HG02588 (cell line): ENCODE results near the gene AUH.
A peak's percentile ranks its signal among the peaks of the same experiment; 100 is the strongest.
"Not testable (repeated sequence)": the region's sequence is repeated elsewhere in the genome, so short reads cannot be mapped to it uniquely, and the experiment has no call there.

Experiments used
- ATAC-seq: cut with Tn5 transposase; IDR thresholded peaks from one replicate; pipeline ENCODE4 v1.9.1; 2021; ENCODE audit warnings: mild to moderate bottlenecking, moderate library complexity; ENCODE audit not compliant: unreplicated experiment

AUH gene

DNA sequence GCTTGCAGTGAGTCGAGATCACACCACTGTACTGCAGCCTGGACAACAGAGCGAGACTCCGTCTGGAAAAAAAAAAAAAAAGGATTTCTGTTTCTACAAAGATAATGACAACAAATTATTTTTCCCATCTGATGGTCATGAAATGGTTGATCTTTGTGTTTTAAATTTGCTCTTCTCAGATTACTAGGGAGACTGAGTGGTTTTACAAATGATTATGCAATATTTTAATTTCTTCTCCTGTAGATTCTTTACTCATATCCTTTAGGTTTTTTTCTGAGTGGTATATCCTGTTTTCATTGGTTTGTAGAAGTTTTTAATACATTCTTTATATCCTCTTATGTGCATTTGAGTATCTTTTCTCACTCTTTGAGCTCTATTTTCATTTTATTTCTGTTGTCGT, 20.6 kb upstream of the AUH start:
- no peak for ATAC-seq

DNA sequence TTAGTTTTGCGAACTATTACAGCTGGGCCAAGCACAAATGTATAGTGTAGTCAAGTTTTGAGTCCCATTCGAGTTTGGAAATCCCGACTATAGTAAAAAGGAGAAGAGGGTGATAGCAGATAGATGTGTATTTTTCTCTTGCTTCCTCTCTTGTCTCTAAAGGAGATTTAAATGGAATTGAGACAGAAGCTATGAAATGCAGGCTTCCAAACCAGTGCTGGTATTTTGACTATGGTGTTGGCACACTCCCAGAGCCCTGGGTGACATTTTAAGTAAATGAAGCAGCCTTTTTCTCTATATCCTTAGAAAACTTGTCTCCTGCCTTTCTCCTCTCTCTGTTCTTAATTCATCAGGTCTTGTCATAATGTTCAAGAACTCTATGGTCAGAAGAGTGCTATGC, 17.7 kb upstream of the AUH start:
- ATAC-seq: no peak

DNA sequence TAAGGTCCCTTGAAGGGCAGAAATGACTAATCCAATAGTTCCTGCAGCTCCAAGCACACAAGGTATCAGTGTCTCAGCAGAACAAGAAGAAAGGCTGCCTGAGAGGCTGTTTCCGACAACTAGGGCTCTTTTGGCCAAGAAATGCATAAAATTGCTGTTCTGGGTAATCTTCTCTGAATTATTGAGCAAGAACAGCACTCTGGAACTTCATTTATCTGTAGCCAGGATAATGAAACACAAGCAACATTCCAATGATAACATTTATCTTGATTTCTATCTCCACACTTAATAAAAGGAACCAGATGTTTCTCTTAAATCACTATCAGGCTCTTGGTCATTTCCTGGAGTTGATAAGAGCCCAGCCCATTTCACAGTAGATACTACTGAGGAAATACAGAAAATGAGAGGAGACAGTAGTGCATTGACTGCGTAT, 17.0 kb upstream of the AUH start:
- ATAC-seq: no peak

GRCh38 chr9:91378054-91378453, 16.3 kb upstream of the AUH start:
- ATAC-seq: not testable (repeated sequence)

- ATAC-seq: no peak
Measured at GRCh38 chr9:91376239-91376638, 14.5 kb upstream of the AUH start.

GRCh38 chr9:91374939-91375338, 13.2 kb upstream of the AUH start:
- no peak for ATAC-seq

- ATAC-seq: no peak
Measured at GRCh38 chr9:91371894-91372293, 10.2 kb upstream of the AUH start.

- not testable (repeated sequence) for ATAC-seq
Measured at GRCh38 chr9:91370006-91370405, 8.3 kb upstream of the AUH start.

- ATAC-seq: no peak
Measured at GRCh38 chr9:91364702-91365101, 3.0 kb upstream of the AUH start.

GRCh38 chr9:91364005-91364404, 2.3 kb upstream of the AUH start:
- no peak for ATAC-seq

- ATAC-seq: peak; percentile 8
Measured at GRCh38 chr9:91362051-91362611, 413 bp upstream of the AUH start.

- no peak for ATAC-seq
Measured at GRCh38 chr9:91360551-91361290, 997 bp downstream of the AUH start.

DNA sequence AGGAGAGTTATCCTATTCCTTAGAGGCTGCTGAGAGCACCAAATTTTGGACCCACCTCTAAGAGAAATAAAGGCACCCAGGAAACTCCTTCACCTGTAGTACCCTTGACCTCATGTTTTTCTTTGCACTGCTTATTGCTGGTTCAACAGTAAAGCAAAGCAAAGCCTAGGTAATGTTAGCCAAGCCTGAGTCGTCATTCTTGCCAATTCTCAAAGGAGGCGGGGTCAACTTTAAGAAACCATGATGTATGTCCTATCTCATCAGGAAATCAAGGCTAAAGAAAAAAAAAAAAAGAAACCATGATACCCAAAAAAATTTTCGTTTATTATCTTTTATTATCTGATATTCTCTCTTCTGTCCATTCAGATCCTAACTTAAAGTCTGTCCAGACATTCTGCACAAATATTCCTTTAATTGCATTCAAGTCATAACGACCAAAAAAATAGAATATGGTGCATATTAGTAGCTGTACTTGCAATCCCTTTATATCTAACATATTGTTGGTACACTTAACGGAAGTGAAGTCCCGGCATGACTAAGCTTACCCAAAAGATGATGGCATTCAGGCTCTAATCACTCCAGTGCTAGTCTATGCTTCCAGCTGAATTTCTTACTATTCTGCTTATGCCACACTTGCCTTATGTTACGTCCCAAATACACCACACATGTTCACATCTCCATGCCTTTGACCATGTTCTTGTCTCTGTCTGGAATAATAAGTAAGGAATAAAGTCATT, 1.8 kb downstream of the AUH start:
- no peak for ATAC-seq

DNA sequence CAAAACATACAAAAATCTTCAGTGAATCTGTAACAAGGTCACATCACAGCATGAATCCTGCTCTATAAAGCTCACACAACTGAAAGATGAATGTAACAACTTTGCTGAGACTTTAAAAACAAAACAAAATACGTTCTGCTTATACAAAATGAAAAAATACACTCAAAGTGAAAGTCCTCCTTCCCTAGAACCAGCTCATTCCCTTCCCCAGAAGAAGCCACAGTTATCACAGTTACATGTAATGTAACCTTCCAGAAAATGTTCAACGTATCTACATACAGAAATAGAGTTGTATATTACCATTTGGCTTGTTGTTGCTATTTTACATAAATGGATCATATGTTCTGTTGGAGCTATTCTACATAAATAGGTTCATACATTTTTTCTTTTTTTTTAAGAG, 2.6 kb downstream of the AUH start:
- no peak for ATAC-seq

DNA sequence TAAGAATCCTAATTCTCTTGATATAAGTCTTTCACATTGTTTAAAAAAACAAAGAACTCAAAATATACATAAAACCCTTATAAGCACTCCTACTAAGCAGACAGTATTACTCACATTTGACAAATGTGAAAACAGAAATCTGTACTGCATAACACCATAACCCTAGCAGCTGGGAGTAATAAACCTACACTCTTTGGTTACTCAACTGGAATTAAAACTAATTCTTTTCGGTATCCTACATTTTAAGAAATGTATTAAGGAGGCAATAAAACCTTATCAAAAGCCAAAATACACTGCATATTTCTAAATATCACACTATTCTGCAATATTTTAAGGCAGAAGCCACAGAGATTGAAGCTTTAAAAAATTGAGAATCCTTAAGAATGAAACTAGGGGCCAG, 6.8 kb downstream of the AUH start:
- no peak for ATAC-seq

DNA sequence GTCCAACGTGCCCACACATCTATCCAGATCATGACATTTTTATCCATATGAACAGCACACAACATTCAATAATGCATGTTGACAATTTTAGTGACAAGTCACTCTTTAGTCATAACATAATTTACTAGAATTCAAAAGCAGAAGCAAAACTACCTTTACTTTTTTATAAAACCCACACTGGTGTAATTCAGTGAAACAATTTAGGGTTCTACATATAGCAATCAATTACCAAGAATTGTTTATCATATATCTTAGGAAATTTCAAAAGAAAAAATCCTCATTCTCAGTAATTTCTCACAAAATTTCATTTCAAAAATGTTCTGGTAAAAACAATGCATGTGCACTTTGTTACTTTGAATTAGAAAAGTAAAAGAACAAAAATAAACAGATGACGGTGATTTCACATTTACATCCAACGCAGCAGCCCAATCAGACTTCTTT, 12.6 kb downstream of the AUH start:
- ATAC-seq: no peak

DNA sequence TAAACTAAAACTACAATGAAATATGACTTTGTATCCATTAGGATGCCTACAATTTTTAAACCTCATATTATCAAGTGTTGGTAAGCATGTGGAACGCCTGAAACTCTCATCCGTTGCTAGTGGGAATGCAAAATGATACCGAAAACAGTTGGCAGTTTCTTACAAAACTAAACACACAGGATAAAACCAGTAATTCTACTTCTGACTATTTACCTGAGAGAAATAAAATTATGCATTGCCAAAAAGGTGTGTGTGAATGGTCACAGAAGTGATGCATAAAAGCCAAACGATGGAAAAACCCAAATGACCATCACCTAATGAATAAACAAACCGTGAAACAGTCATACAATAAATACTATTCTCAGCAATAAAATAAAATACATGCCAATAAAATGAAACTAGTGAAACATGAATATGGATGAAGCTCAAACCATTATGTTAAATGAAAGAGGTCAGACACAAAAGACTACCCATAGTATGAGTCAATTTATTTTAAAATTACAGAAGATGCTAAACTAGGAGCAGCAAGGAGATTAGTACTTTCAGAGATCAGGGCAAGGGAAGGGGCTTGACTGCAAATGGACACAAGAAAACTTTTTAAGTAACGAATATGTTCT, 13.4 kb downstream of the AUH start:
- no peak for ATAC-seq

DNA sequence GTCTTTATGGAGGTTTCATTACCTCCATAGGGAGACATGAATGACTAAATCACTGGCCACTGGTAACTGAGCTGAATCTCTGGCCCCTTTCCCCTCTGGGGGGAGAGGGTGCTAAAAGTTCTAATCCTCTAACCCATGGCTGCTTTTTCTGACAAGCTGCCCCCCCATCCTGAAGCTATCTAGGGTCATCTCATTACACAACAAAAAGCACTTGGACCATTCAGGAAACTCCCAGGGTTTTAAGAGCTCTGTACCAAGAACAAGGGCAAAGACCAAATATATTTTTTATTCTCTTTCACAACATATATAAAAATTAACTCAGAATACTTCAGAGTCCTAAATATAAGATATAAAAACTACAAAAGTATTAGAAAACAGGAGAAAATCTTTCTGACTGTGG, 14.3 kb downstream of the AUH start:
- no peak for ATAC-seq

- ATAC-seq: no peak
Measured at GRCh38 chr9:91346644-91347043, 15.1 kb downstream of the AUH start.

DNA sequence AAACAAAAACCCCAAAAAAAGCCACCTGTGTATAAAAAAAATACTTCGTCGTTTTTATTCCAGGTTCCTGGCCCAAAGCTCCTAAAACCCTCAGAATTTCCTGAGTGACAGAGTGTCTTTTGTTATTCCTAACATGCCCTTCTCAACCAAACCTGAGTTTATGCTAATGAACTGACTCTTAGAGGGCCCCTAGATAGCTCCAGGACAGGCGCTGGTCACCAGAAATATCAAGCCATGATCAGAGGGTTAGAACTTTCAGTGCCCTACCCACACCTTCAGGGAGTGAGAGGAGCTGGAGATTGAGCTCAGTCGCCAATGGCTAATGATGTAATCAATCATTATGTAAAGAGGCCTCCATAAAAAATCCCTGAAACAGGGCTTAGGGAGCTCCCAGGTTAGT, 15.7 kb downstream of the AUH start:
- no peak for ATAC-seq

- ATAC-seq: no peak
Measured at GRCh38 chr9:91342575-91342974, 19.1 kb downstream of the AUH start.

DNA sequence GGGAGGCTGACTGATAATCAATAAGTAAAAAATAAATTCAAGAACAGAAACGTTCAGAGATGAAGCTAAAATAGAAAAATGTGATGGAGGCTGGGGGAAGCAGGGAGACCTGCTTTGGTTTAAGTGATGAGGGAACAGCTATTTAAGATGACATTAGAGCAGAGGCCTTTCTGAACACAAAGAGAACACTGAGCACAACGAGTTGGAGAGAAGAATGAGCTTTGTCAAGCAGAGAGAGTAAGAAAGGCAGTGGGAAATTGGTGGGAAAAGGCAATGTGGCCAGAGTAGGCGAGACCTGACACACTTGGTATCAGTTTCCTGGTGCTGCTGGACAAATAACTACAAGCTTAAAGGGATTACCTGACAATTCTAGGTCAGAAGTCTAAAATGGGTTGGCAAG, 20.0 kb downstream of the AUH start:
- ATAC-seq: no peak
